PC-9 (cell line): ENCODE measurements around the gene PTPRG. TPM values are rescaled to one million over a fixed set of nuclear protein-coding genes. Genes with fewer than 3 reads are reported as not detected.

Source experiments
- BruUV-seq: library from RNA; stranded (reverse); fragments of 400-500 nt; replicated peaks from 2 replicates; lab custom pipeline; 2021; lab: Mats Ljungman, UMichigan
- CTCF ChIA-PET: fragments of 300-600 bp; sonication (Branson Sonifier 250); formaldehyde crosslinking; loops from one replicate; lab custom pipeline; 2022; ENCODE audit warnings: antibody characterized with exemption; lab: Charles Lee
- POLR2A ChIA-PET: fragments of 300-600 bp; sonication (Branson Sonifier 250); formaldehyde crosslinking; loops from one replicate; lab custom pipeline; 2022; ENCODE audit warnings: antibody characterized with exemption; ENCODE audit not compliant: unreplicated experiment; lab: Charles Lee
- DNase-seq, 2 experiments: peaks; one replicate each; pipeline versions ENCODE4 v3.0.0 to v3.0.0-alpha.2; 2015 to 2022; ENCODE audit warnings: mixed read lengths in 1 of 2
- H2AFZ ChIP-seq: fragments of 200-600 bp; sonication (generic); 2 replicates; pipeline ENCODE4 v1.8.1; 2017; ENCODE audit warnings: antibody characterized with exemption
- H3F3A ChIP-seq: fragments of 200-600 bp; sonication (generic); 2 replicates; pipeline ENCODE4 v1.8.1; 2017; ENCODE audit warnings: antibody characterized with exemption, mild to moderate bottlenecking, low read depth; ENCODE audit not compliant: insufficient read depth
- H3K27ac ChIP-seq: fragments of 200-600 bp; sonication (generic); 2 replicates; pipeline ENCODE4 v1.6.1; 2016; ENCODE audit warnings: mixed run types
- H3K27me3 ChIP-seq: fragments of 200-600 bp; sonication (generic); 2 replicates; pipeline ENCODE4 v1.6.1; 2016; ENCODE audit warnings: low read depth, mixed run types; ENCODE audit not compliant: insufficient read depth
- H3K36me3 ChIP-seq: fragments of 200-600 bp; sonication (generic); 2 replicates; pipeline ENCODE4 v1.6.1; 2016; ENCODE audit warnings: low read depth, mixed run types
- H3K4me1 ChIP-seq: fragments of 200-600 bp; sonication (generic); replicated peaks from 2 replicates; pipeline ENCODE4 v1.6.1; 2016; ENCODE audit warnings: mixed run types; ENCODE audit not compliant: insufficient read depth
- H3K4me2 ChIP-seq: fragments of 200-600 bp; sonication (generic); 2 replicates; pipeline ENCODE4 v1.6.1; 2017; ENCODE audit warnings: mixed run types
- H3K4me3 ChIP-seq: fragments of 200-600 bp; sonication (generic); 2 replicates; pipeline ENCODE4 v1.6.1; 2016; ENCODE audit warnings: mixed run types
- H3K79me2 ChIP-seq: fragments of 200-600 bp; sonication (generic); 2 replicates; pipeline ENCODE4 v1.6.1; 2017; ENCODE audit warnings: low read depth, mixed run types
- H3K9me2 ChIP-seq: fragments of 200-600 bp; sonication (generic); 2 replicates; pipeline ENCODE4 v1.8.1; 2017; ENCODE audit warnings: mild to moderate bottlenecking; ENCODE audit not compliant: insufficient read depth
- H3K9me3 ChIP-seq: fragments of 200-600 bp; sonication (generic); 2 replicates; pipeline ENCODE4 v1.8.1; 2016; ENCODE audit warnings: low read depth; ENCODE audit not compliant: insufficient read depth
- H4K20me1 ChIP-seq: fragments of 200-600 bp; sonication (generic); 2 replicates; pipeline ENCODE4 v1.8.1; 2017; ENCODE audit not compliant: insufficient read depth
- EZH2 ChIP-seq: fragments of 200-600 bp; sonication (generic); IDR thresholded peaks from 2 replicates; pipeline ENCODE4 v1.8.0; 2017; ENCODE audit warnings: antibody characterized with exemption, low read depth
- intact Hi-C: fragments of 100-400 bp; cut with micrococcal nuclease; formaldehyde crosslinking; loops from one replicate; pipeline ENCODE4 v1.10.0; 2022; ENCODE audit not compliant: unreplicated experiment
- total RNA-seq: library from RNA; stranded (reverse); gene quantifications from 2 replicates; pipeline ENCODE4 v1.2.3, GENCODE V29; 2021
- TF ChIP-seq, protein P1 (sequence below): fragments of 200-600 bp; sonication (generic); conservative IDR thresholded peaks from 2 replicates; pipeline ENCODE4 v1.6.1; 2017; ENCODE audit warnings: mixed run types, antibody characterized with exemption, mild to moderate bottlenecking, moderate library complexity

The PTPRG gene
- total RNA-seq, 1 experiment from 2014 or later = 32.9 TPM

DNA sequence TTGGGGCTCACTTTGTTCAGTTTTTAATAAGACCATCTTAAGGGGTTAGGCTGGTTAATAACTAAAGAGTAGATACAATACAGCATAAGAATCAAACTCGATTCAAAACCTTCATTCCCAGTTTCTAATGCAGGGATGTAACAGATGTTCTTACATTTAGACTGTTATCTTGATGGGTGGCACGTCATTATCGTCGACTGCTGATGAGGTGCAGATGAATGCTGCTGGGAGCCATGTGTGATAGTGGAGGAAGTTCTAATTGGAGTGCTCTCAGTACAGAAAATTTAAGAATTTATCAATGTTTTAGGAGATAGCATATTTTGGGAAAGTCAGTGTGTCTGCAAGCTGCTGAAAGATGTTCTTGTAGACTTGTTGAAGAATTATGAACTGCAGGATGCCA, 331.5 kb downstream of the PTPRG start:
- no peak overlapping the region for H3K27ac ChIP-seq
- peaks cover 5% of the 10 kb centered on the region for H3F3A ChIP-seq
- H3K79me2 ChIP-seq = no peaks in the 10 kb centered on the region
- intact Hi-C loops = no loop called here
- H3K4me3 ChIP-seq = no peak overlapping the region
- no peaks in the 10 kb centered on the region for H4K20me1 ChIP-seq
- no peaks in the 10 kb centered on the region for H3K9me2 ChIP-seq
- DNase-seq = no peak
- peaks cover 17% of the 10 kb centered on the region for H3K4me1 ChIP-seq
- ChIA-PET POLR2A (no interaction called here), CTCF (no interaction called here)
- no peaks in the 10 kb centered on the region for H3K27me3 ChIP-seq
- H3K4me2 ChIP-seq = no peak overlapping the region
- no peaks in the 10 kb centered on the region for H3K36me3 ChIP-seq
- H3K9me3 ChIP-seq = no peaks in the 10 kb centered on the region
- BruUV-seq = no TSS peak
- no peak overlapping the region for H2AFZ ChIP-seq
- TF ChIP-seq EZH2 = no peak
- TF ChIP-seq, protein P1, sequence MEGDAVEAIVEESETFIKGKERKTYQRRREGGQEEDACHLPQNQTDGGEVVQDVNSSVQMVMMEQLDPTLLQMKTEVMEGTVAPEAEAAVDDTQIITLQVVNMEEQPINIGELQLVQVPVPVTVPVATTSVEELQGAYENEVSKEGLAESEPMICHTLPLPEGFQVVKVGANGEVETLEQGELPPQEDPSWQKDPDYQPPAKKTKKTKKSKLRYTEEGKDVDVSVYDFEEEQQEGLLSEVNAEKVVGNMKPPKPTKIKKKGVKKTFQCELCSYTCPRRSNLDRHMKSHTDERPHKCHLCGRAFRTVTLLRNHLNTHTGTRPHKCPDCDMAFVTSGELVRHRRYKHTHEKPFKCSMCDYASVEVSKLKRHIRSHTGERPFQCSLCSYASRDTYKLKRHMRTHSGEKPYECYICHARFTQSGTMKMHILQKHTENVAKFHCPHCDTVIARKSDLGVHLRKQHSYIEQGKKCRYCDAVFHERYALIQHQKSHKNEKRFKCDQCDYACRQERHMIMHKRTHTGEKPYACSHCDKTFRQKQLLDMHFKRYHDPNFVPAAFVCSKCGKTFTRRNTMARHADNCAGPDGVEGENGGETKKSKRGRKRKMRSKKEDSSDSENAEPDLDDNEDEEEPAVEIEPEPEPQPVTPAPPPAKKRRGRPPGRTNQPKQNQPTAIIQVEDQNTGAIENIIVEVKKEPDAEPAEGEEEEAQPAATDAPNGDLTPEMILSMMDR = no peak

- H2AFZ ChIP-seq = no peak overlapping the region
- H3K79me2 ChIP-seq = no peaks in the 10 kb centered on the region
- BruUV-seq = no TSS peak
- H3K36me3 ChIP-seq = no peaks in the 10 kb centered on the region
- H4K20me1 ChIP-seq = no peaks in the 10 kb centered on the region
- no peaks in the 10 kb centered on the region for H3K9me2 ChIP-seq
- POLR2A ChIA-PET = no interaction called here
- H3F3A ChIP-seq = peaks cover 5% of the 10 kb centered on the region
- intact Hi-C loops = no loop called here
- H3K27me3 ChIP-seq = no peaks in the 10 kb centered on the region
- no peak for DNase-seq
- H3K4me2 ChIP-seq = 0 out of 2 replicates have a peak overlapping the region, but pooled peaks have one; percentile 40
- no peak overlapping the region for H3K4me3 ChIP-seq
- no peak overlapping the region; the same call in 1 of the 2 replicates for H3K27ac ChIP-seq
- no peak for TF ChIP-seq EZH2
- TF ChIP-seq, protein P1 = no peak
- CTCF ChIA-PET = no interaction called here
- peaks cover 17% of the 10 kb centered on the region for H3K4me1 ChIP-seq
- H3K9me3 ChIP-seq = no peaks in the 10 kb centered on the region
These were observed 332.6 kb downstream of the PTPRG start for GRCh38 chr3:61893840-61894566.

DNA sequence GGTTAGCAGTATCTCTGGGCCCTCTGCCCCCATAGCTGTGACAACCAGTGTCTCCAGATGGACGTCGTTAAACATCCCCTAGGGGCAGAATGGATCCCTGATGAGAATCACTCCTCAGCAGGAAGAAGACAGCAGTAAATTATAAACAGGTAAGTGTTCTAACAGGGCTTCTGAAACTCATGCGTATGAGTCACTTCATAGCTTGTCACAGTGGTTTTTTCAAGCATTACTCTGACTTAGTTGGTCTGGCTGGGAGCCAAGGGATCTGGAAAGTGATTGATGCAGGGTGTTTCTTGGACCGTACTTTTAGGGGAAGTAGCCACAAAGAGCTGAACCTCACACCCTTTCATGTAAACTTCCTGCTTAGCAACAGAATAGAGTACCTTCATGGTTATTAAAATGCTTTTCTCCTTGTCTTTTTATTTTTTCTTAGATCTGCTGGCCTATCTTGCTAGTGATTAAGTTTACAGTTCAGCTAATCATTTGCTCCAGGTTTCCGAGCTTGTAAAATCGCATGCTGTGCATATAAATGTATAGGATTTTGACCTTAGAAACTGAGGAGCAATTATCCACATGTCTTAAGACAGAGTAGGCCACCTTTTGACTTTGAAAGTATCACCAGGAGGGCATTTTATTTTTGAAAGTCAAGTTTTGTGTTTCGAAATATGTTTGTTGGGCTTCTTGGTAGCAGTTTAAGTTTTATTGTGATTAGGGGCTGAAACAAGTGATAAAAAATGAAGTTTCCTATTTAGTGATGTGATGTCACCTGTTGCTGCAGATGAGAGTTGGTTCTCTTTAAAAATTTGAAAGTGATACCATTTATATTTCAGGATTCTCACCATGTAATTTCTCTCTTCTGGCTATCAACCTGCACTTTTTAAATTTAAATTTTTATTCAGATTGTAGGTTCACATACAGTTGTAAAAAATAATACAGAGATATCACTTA, 333.9 kb downstream of the PTPRG start:
- peaks cover 17% of the 10 kb centered on the region for H3K4me1 ChIP-seq
- H2AFZ ChIP-seq = no peak overlapping the region
- BruUV-seq = no TSS peak
- peak; percentile 74 to 91 for DNase-seq
- H4K20me1 ChIP-seq = no peaks in the 10 kb centered on the region
- H3K79me2 ChIP-seq = no peaks in the 10 kb centered on the region
- H3K4me3 ChIP-seq = no peak overlapping the region
- H3K27me3 ChIP-seq = no peaks in the 10 kb centered on the region
- H3K36me3 ChIP-seq = no peaks in the 10 kb centered on the region
- H3K9me2 ChIP-seq = no peaks in the 10 kb centered on the region
- no peaks in the 10 kb centered on the region for H3K9me3 ChIP-seq
- peaks cover 5% of the 10 kb centered on the region for H3F3A ChIP-seq
- H3K27ac ChIP-seq = peak overlapping the region; percentile 38
- CTCF ChIA-PET = no interaction called here
- POLR2A ChIA-PET = interaction anchor here (0.6 kb wide), 5 partner anchors 19 to 323 kb away, joined by 4 to 13 read pairs (median 7); no protein-coding TSS in a partner anchor
- peak overlapping the region; percentile 40 for H3K4me2 ChIP-seq
- TF ChIP-seq, protein P1 = no peak
- no peak for TF ChIP-seq EZH2
- intact Hi-C loops = loop anchor here (5.0 kb wide), 1 partner anchor 72 kb away; no protein-coding TSS in a partner anchor
